ENCODE measurements around the gene MOB3B. TPM values are rescaled to one million over a fixed set of nuclear protein-coding genes. Genes with fewer than 3 reads are reported as not detected.
A peak's percentile ranks its signal among the peaks of the same experiment; 100 is the strongest.

MOB3B gene
- total RNA-seq, 2 donors from 2014 or later: 0.85 to 2.9 TPM

- Histone ChIP-seq H3K4me3 (no peak overlapping the region), H3K9me3 (no peaks in the 10 kb centered on the region), H3K27me3 (no peaks in the 10 kb centered on the region), H3K4me1 (peaks cover 0 to 9% of the 10 kb centered on the region in 2 donors), H3K36me3 (peaks cover 10% of the 10 kb centered on the region), H3K27ac (no peak overlapping the region)
- no peak for DNase-seq (ENCODE audit: low spot score)
- no peak for TF ChIP-seq CTCF (IDR thresholded peaks at IDR 0.05)
Observed at GRCh38 chr9:27549196-27549755, 19.7 kb upstream of the MOB3B start.

GRCh38 chr9:27548055-27548741, 18.6 kb upstream of the MOB3B start:
- H3K4me1 ChIP-seq: peaks cover 0 to 9% of the 10 kb centered on the region in 2 donors
- H3K4me3 ChIP-seq: no peak overlapping the region
- no peak for DNase-seq (ENCODE audit: low spot score)
- H3K27me3 ChIP-seq: no peaks in the 10 kb centered on the region
- peak in 1 of 2 donors; percentile 66 for TF ChIP-seq CTCF (IDR thresholded peaks at IDR 0.05)
- H3K9me3 ChIP-seq: no peaks in the 10 kb centered on the region
- peaks cover 10% of the 10 kb centered on the region for H3K36me3 ChIP-seq
- H3K27ac ChIP-seq: peak overlapping the region in 1 of 2 donors; percentile 28

GRCh38 chr9:27545471-27545870, 15.9 kb upstream of the MOB3B start:
- TF ChIP-seq CTCF (IDR thresholded peaks at IDR 0.05): no peak
- Histone ChIP-seq H3K4me1 (peaks cover 0 to 12% of the 10 kb centered on the region in 2 donors), H3K27me3 (no peaks in the 10 kb centered on the region), H3K36me3 (peaks cover 9% of the 10 kb centered on the region), H3K4me3 (no peak overlapping the region), H3K27ac (no peak overlapping the region), H3K9me3 (no peaks in the 10 kb centered on the region)
- no peak for DNase-seq (ENCODE audit: low spot score)

GRCh38 chr9:27542508-27542907, 12.9 kb upstream of the MOB3B start:
- no peak for TF ChIP-seq CTCF (IDR thresholded peaks at IDR 0.05)
- Histone ChIP-seq H3K27me3 (no peaks in the 10 kb centered on the region), H3K4me3 (no peak overlapping the region), H3K36me3 (no peaks in the 10 kb centered on the region), H3K27ac (no peak overlapping the region), H3K4me1 (peaks cover 0 to 24% of the 10 kb centered on the region in 2 donors), H3K9me3 (no peaks in the 10 kb centered on the region)
- DNase-seq (ENCODE audit: low spot score): no peak

- H3K4me3 ChIP-seq: no peak overlapping the region
- DNase-seq (ENCODE audit: low spot score): no peak
- TF ChIP-seq CTCF (IDR thresholded peaks at IDR 0.05): no peak
- no peaks in the 10 kb centered on the region for H3K27me3 ChIP-seq
- H3K9me3 ChIP-seq: no peaks in the 10 kb centered on the region
- H3K27ac ChIP-seq: no peak overlapping the region
- H3K4me1 ChIP-seq: peaks cover 0 to 20% of the 10 kb centered on the region in 2 donors
- no peaks in the 10 kb centered on the region for H3K36me3 ChIP-seq
Observed at GRCh38 chr9:27541740-27542139, 12.1 kb upstream of the MOB3B start.

Measured in right atrium auricular region (tissue), 2 donors.